SU-DHL-6 (cell line): Measurements from ENCODE around the gene NRN1L.
"Not testable (repeated sequence)": the region's sequence is repeated elsewhere in the genome, so short reads cannot be mapped to it uniquely, and the experiment has no call there.

Source experiments
- CTCF ChIP-seq: fragments of 200-600 bp; sonication (generic); IDR thresholded peaks from one replicate; pipeline ENCODE4 v1.5.1; 2017; ENCODE audit warnings: antibody characterized with exemption, mild to moderate bottlenecking, low read length, moderate library complexity; ENCODE audit not compliant: insufficient read depth, poor library complexity, severe bottlenecking
- EZH2phosphoT487 ChIP-seq: fragments of 200-600 bp; sonication (generic), shearing (Covaris generic); conservative IDR thresholded peaks from 2 replicates; pipeline ENCODE4 v1.6.1; 2018; ENCODE audit warnings: mild to moderate bottlenecking, antibody characterized with exemption, low read length, moderate library complexity, mixed read lengths

- TF ChIP-seq CTCF, EZH2phosphoT487: not testable (repeated sequence)
Measured at GRCh38 chr16:67837190-67837589, 47.5 kb upstream of the NRN1L start.
